HFF-Myc (cell line): ENCODE data around the gene LINGO1.

ENCODE experiments used
- DNase-seq: peaks from one replicate; pipeline ENCODE4 v3.0.0-alpha.2; 2011; ENCODE audit warnings: low read depth; ENCODE audit errors: extremely low read depth
- H3K4me3 ChIP-seq: replicated peaks from 2 replicates; pipeline ENCODE4 v1.5.1; 2011; ENCODE audit warnings: low read depth, mild to moderate bottlenecking, control low read depth, low read length
- CTCF ChIP-seq: IDR thresholded peaks from 2 replicates; pipeline ENCODE4 v1.5.1; 2012; ENCODE audit warnings: mild to moderate bottlenecking, low read depth, low read length, control low read depth; ENCODE audit errors: missing control alignments

LINGO1 gene

GRCh38 chr15:77599357-77599756, 33.4 kb downstream of the LINGO1 start:
- no peak overlapping the region for H3K4me3 ChIP-seq
- TF ChIP-seq CTCF = no peak
- DNase-seq = no peak

GRCh38 chr15:77598644-77599043, 34.1 kb downstream of the LINGO1 start:
- TF ChIP-seq CTCF = no peak
- H3K4me3 ChIP-seq = no peak overlapping the region
- no peak for DNase-seq

- no peak for TF ChIP-seq CTCF
These were observed 34.8 kb downstream of the LINGO1 start for GRCh38 chr15:77597804-77598453.

GRCh38 chr15:77596821-77597803, 35.6 kb downstream of the LINGO1 start:
- no peak overlapping the region for H3K4me3 ChIP-seq
- TF ChIP-seq CTCF = no peak
- DNase-seq = no peak

More at GRCh38 chr15:77597804-77598453, 34.8 kb downstream of the LINGO1 start:
- no peak overlapping the region for H3K4me3 ChIP-seq
- no peak for DNase-seq

GRCh38 chr15:77595231-77595630, 37.5 kb downstream of the LINGO1 start:
- H3K4me3 ChIP-seq = no peak overlapping the region
- no peak for TF ChIP-seq CTCF
- no peak for DNase-seq

- no peak for DNase-seq
- H3K4me3 ChIP-seq = no peak overlapping the region
- TF ChIP-seq CTCF = no peak
These were observed 40.0 kb downstream of the LINGO1 start for GRCh38 chr15:77592758-77593157.
